C4-2B (cell line): ENCODE data around the gene GNG4.
"Not testable (repeated sequence)": the region's sequence is repeated elsewhere in the genome, so short reads cannot be mapped to it uniquely, and the experiment has no call there.

Experiments used
- H3K27ac ChIP-seq: fragments of 450-650 bp; 2 replicates; pipeline ENCODE4 v1.5.1; 2017
- CTCF ChIP-seq: fragments of 450-650 bp; conservative IDR thresholded peaks from 2 replicates; pipeline ENCODE4 v1.5.1; 2017; ENCODE audit warnings: mild to moderate bottlenecking
- ZFX ChIP-seq: fragments of 450-650 bp; IDR thresholded peaks from 2 replicates; pipeline ENCODE4 v1.6.1; 2017

Gene GNG4

GRCh38 chr1:235575597-235575996 is 74.0 kb downstream of the GNG4 start:
- TF ChIP-seq CTCF: no peak
- no peak for TF ChIP-seq ZFX
- no peak overlapping the region for H3K27ac ChIP-seq

GRCh38 chr1:235573880-235574279 is 75.7 kb downstream of the GNG4 start:
- TF ChIP-seq ZFX (no peak), CTCF (no peak)
- H3K27ac ChIP-seq: no peak overlapping the region

GRCh38 chr1:235572971-235573370 is 76.6 kb downstream of the GNG4 start:
- H3K27ac ChIP-seq: not testable (repeated sequence)

DNA sequence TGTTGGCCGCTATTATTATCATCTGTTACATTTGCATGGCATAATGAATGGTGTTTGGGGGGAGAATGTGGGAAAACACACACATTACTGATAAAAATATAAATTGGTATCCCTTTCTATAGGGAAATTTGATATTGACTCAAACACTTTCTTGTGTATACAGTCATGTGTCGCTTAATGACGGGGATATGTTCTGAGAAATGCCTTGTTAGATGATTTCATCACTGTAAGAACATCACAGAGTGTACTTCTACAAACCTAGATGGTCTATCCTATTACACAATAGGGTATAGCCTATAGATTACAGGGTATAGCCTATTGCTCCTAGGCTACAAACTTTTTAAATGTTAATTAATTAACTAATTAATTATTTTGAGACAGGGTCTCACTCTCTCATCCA is 78.1 kb downstream of the GNG4 start:
- no peak for TF ChIP-seq CTCF
- TF ChIP-seq ZFX: no peak
- no peak overlapping the region for H3K27ac ChIP-seq

DNA sequence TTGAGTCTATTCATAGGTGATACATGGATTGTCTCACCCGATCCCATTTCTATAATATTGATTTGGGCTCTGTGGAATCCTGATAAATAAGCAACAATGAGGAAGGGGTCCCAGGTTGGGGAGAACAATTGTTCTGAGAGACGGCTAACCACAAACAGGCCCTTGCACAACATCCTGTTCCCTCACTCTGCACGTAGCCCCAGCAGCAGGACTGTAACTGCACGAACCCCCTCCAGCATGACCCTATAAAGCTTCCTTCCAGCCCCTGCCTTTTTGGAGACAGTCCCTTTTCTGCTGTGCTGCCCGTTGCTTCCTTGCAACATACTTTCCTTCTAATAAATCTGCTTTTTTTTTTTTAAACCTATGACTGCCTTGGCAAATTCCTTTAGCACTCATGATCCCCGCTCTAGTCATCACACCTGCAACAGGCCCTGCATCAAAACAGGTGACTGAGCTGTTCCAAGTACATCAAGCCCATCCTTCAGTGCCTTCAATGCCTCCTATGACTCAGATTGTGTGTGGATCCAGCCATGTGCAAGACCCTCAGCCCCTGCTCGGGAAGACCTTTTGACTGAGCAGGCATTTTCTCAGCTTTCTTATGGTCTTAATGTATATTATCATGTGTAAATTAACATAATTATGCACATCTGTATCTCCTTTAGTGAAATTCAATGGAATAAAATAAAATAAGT is 81.6 kb downstream of the GNG4 start:
- TF ChIP-seq CTCF (no peak), ZFX (no peak)
- no peak overlapping the region for H3K27ac ChIP-seq

DNA sequence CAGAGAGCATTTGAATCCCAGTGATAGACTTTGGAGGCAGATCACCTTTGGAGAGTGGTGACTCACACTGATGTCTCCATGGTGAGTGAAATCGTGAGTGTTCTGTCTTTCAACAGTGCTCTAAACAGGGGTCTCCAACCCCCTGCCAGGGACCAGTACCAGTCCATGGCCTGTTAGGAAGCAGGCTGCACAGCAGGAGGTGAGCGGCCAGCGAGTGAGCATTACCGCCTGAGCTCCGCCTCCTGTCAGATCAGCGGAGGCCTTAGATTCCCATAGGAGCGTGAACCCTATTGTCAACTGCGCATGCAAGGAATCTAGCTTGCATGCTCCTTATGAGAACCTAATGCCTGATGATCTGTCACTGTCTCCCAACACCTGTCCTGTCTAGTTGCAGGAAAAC is 83.5 kb downstream of the GNG4 start:
- no peak for TF ChIP-seq ZFX
- TF ChIP-seq CTCF: no peak
- H3K27ac ChIP-seq: no peak overlapping the region

DNA sequence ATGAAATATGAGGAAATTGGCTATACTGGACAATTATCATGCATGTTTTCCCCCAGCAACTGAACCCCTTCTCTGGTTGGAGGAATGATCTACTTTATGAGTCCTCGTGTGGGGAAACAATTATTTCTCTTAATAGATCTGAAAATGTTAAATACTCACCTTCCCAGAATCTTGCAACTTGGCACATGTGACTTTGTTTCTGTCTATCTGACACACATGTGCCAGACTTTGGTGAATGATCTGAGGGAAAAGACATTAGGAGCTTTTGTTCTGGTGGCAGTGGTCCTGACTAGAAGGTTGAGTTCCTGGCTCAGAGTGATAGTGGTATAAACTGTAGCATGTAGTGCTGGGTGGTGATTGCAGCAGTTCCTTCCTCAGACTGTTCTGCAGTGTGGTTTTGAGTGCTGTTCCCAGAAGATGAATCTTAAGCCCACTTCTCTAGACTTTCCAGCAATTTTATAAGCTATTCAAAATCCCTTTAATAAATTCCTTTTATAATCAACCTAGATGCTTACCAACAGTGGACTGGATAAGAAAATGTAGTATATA is 86.0 kb downstream of the GNG4 start:
- TF ChIP-seq ZFX (no peak), CTCF (no peak)
- no peak overlapping the region for H3K27ac ChIP-seq

DNA sequence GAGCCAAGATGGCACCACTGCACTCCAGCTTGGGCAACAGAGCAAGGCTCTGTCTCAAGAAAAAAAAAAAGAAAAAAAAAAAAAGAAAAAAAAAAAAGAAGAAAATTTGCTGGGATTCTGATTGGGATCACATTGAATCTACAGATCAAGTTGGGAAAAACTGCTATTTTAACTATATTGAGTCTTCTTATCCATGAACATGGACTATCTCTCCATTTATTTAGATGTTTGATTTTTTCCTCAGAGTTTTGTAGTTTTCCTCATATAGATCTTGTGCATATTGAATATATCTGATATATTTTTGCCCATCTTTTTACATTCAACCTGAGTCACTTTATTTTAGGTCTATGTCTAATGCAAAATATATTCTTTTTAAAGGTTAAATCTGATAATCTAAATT is 87.0 kb downstream of the GNG4 start:
- TF ChIP-seq CTCF (no peak), ZFX (no peak)
- H3K27ac ChIP-seq: no peak overlapping the region
